ENCODE measurements around the gene RTEL1. TPM values are rescaled to one million over a fixed set of nuclear protein-coding genes. Genes with fewer than 3 reads are reported as not detected.

RTEL1 gene
- total RNA-seq, 1 donor from 2014 or later = 46.7 TPM

- Mint-ChIP-seq H3K9me3 (no peaks in the 10 kb centered on the region), H3K4me1 (no peaks in the 10 kb centered on the region), H3K36me3 (ENCODE audit: low read depth) (peaks cover 5% of the 10 kb centered on the region), H3K27me3 (ENCODE audit: low read depth) (peaks cover 13% of the 10 kb centered on the region), H3K4me3 (peak within 1 kb of the TSS; percentile 31), H3K27ac (ENCODE audit: unreplicated experiment) (no peak within 1 kb of the TSS)
- DNase-seq (ENCODE audit: low read depth, low spot score) = no peak
- TF ChIP-seq CTCF (conservative IDR thresholded peaks at IDR 0.05) = no peak
These were observed 38.7 kb downstream of the RTEL1 start, which contains the start of gene TNFRSF6B for GRCh38 chr20:63696628-63697356. TNFRSF6B (plus strand) TSS chr20:63696652; CDS start chr20:63696768, 116 bp downstream.

GRCh38 chr20:63697357-63697867 lies 39.3 kb downstream of the RTEL1 start:
- H3K4me1 Mint-ChIP-seq = no peaks in the 10 kb centered on the region
- H3K9me3 Mint-ChIP-seq = no peaks in the 10 kb centered on the region
- H3K4me3 Mint-ChIP-seq = no peak overlapping the region
- H3K27ac Mint-ChIP-seq (ENCODE audit: unreplicated experiment) = no peak overlapping the region
- peaks cover 5% of the 10 kb centered on the region for H3K36me3 Mint-ChIP-seq (ENCODE audit: low read depth)
- DNase-seq (ENCODE audit: low read depth, low spot score) = no peak
- TF ChIP-seq CTCF (conservative IDR thresholded peaks at IDR 0.05) = no peak
- peaks cover 12% of the 10 kb centered on the region for H3K27me3 Mint-ChIP-seq (ENCODE audit: low read depth)

- H3K36me3 Mint-ChIP-seq (ENCODE audit: low read depth) = peaks cover 3% of the 10 kb centered on the region
- no peaks in the 10 kb centered on the region for H3K4me1 Mint-ChIP-seq
- no peak overlapping the region for H3K27ac Mint-ChIP-seq (ENCODE audit: unreplicated experiment)
- no peak for TF ChIP-seq CTCF (conservative IDR thresholded peaks at IDR 0.05)
- H3K27me3 Mint-ChIP-seq (ENCODE audit: low read depth) = peaks cover 10% of the 10 kb centered on the region
- H3K4me3 Mint-ChIP-seq = peak overlapping the region; percentile 79
- H3K9me3 Mint-ChIP-seq = no peaks in the 10 kb centered on the region
- DNase-seq (ENCODE audit: low read depth, low spot score) = no peak
These were observed 39.9 kb downstream of the RTEL1 start for GRCh38 chr20:63697868-63698545.

GRCh38 chr20:63698739-63699465 lies 40.8 kb downstream of the RTEL1 start:
- no peak overlapping the region for H3K4me3 Mint-ChIP-seq
- H3K27ac Mint-ChIP-seq (ENCODE audit: unreplicated experiment) = no peak overlapping the region
- H3K4me1 Mint-ChIP-seq = no peaks in the 10 kb centered on the region
- H3K36me3 Mint-ChIP-seq (ENCODE audit: low read depth) = peaks cover under 1% of the 10 kb centered on the region
- H3K9me3 Mint-ChIP-seq = no peaks in the 10 kb centered on the region
- peaks cover 7% of the 10 kb centered on the region for H3K27me3 Mint-ChIP-seq (ENCODE audit: low read depth)
- no peak for TF ChIP-seq CTCF (conservative IDR thresholded peaks at IDR 0.05)
- DNase-seq (ENCODE audit: low read depth, low spot score) = no peak

GRCh38 chr20:63699466-63700198 lies 41.5 kb downstream of the RTEL1 start:
- no peak for DNase-seq (ENCODE audit: low read depth, low spot score)
- no peak overlapping the region for H3K27ac Mint-ChIP-seq (ENCODE audit: unreplicated experiment)
- H3K4me3 Mint-ChIP-seq = peak overlapping the region; percentile 70
- TF ChIP-seq CTCF (conservative IDR thresholded peaks at IDR 0.05) = no peak
- no peaks in the 10 kb centered on the region for H3K4me1 Mint-ChIP-seq
- no peaks in the 10 kb centered on the region for H3K36me3 Mint-ChIP-seq (ENCODE audit: low read depth)
- H3K9me3 Mint-ChIP-seq = no peaks in the 10 kb centered on the region
- H3K27me3 Mint-ChIP-seq (ENCODE audit: low read depth) = peaks cover 7% of the 10 kb centered on the region
